OCI-LY3 (cell line): ENCODE results near the gene CAMTA2.

Experiments used
- EZH2phosphoT487 ChIP-seq: fragments of 200-600 bp; shearing (Covaris generic); IDR thresholded peaks from 2 replicates; pipeline ENCODE4 v1.6.1; 2018; ENCODE audit warnings: antibody characterized with exemption, mixed run types, low read depth
- TF ChIP-seq, protein P1 (sequence below): fragments of 200-600, 300-600 bp; sonication (generic); IDR thresholded peaks from 2 replicates; pipeline ENCODE4 v1.5.1; 2014; ENCODE audit warnings: antibody characterized with exemption, low read length, low read depth

DNA sequence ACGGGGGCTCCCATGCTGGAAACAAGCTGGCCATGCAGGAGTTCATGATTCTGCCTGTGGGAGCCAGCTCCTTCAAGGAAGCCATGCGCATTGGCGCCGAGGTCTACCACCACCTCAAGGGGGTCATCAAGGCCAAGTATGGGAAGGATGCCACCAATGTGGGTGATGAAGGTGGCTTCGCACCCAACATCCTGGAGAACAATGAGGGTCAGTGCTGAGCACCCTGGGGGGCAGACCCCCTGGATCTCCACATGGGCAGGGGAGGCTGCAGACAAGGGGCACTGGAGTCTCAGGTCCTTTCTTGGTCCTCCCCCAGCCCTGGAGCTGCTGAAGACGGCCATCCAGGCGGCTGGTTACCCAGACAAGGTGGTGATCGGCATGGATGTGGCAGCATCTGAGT lies 32.4 kb downstream of the CAMTA2 start:
- TF ChIP-seq EZH2phosphoT487: no peak
- TF ChIP-seq, protein P1, sequence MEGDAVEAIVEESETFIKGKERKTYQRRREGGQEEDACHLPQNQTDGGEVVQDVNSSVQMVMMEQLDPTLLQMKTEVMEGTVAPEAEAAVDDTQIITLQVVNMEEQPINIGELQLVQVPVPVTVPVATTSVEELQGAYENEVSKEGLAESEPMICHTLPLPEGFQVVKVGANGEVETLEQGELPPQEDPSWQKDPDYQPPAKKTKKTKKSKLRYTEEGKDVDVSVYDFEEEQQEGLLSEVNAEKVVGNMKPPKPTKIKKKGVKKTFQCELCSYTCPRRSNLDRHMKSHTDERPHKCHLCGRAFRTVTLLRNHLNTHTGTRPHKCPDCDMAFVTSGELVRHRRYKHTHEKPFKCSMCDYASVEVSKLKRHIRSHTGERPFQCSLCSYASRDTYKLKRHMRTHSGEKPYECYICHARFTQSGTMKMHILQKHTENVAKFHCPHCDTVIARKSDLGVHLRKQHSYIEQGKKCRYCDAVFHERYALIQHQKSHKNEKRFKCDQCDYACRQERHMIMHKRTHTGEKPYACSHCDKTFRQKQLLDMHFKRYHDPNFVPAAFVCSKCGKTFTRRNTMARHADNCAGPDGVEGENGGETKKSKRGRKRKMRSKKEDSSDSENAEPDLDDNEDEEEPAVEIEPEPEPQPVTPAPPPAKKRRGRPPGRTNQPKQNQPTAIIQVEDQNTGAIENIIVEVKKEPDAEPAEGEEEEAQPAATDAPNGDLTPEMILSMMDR: no peak
